GM12872 (cell line): ENCODE results near the gene TSPOAP1.

ENCODE experiments used
- TF ChIP-seq, protein P1 (sequence below): IDR thresholded peaks from 3 replicates; pipeline ENCODE4 v1.5.1; 2011; ENCODE audit warnings: low read depth, mild to moderate bottlenecking, low read length, moderate library complexity; ENCODE audit not compliant: insufficient read depth

Gene TSPOAP1

GRCh38 chr17:58323366-58324055 lies 5.1 kb downstream of the TSPOAP1 start:
- TF ChIP-seq, protein P1, sequence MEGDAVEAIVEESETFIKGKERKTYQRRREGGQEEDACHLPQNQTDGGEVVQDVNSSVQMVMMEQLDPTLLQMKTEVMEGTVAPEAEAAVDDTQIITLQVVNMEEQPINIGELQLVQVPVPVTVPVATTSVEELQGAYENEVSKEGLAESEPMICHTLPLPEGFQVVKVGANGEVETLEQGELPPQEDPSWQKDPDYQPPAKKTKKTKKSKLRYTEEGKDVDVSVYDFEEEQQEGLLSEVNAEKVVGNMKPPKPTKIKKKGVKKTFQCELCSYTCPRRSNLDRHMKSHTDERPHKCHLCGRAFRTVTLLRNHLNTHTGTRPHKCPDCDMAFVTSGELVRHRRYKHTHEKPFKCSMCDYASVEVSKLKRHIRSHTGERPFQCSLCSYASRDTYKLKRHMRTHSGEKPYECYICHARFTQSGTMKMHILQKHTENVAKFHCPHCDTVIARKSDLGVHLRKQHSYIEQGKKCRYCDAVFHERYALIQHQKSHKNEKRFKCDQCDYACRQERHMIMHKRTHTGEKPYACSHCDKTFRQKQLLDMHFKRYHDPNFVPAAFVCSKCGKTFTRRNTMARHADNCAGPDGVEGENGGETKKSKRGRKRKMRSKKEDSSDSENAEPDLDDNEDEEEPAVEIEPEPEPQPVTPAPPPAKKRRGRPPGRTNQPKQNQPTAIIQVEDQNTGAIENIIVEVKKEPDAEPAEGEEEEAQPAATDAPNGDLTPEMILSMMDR, result no peak

DNA sequence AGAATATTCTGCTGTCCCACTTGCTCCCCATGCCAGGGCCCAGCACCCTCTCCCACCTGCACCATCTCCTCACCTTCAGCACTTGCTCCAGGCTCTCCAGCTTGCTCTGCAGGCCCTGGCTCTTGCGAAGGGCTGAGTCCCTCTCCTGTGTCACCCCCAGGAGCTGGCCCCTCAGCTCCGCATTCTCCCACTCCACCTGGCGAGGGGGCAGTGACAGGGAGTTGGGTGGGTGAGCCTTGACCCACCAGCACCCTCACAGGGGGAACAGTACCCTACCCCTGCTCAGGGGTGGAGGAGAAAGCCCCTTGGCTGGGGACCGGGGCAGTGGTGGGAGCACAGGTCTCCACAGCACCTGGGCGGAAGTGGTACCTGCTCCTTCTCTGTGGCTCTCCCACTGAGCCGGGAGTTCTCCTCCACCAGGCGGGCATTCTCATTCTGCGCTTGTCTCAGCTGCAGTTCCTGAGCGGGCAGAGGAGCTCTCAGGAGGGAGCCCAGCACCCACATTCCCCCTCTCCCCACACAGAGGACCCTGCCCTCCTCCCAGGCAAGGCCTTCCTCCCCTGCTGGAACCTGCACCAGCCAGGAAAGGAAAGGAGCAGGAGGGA lies 5.9 kb downstream of the TSPOAP1 start:
- TF ChIP-seq, protein P1, result no peak

GRCh38 chr17:58321571-58322525 lies 6.7 kb downstream of the TSPOAP1 start:
- TF ChIP-seq, protein P1, result no peak

- TF ChIP-seq, protein P1, result no peak
Observed at GRCh38 chr17:58320570-58321323, 7.8 kb downstream of the TSPOAP1 start.

DNA sequence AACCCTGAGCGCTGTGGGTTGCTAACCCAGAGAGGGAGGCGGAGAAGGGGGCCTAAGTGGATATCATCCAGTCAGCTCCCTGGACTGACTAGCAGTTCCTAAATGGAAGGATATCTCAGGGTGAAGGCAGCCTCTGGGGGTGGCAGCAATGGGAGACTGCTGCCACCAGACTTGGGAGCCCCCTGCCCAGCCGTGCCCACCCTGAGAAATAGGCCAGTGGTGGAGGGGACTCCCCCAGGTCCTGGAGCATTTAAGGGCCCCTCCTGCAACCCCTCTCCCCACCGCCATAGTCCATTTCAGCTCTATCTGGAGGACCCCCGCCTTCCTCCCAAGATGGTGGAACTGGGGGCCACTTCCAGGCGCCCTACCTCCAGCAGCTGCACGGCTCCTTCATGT lies 8.4 kb downstream of the TSPOAP1 start:
- TF ChIP-seq, protein P1, result no peak

- TF ChIP-seq, protein P1, result no peak
Observed at GRCh38 chr17:58319173-58320162, 9.1 kb downstream of the TSPOAP1 start.
